HEK293 (cell line): ENCODE results near the gene VAV2.

Source experiments
- CTCF ChIA-PET: fragments of 350-600 bp; formaldehyde crosslinking; extraction: SDS; loops from one replicate; lab custom pipeline; 2021; ENCODE audit warnings: antibody characterized with exemption; lab: Yijun Ruan, JAX
- POLR2A ChIA-PET: fragments of 300-600 bp; formaldehyde crosslinking; extraction: SDS; loops from one replicate; lab custom pipeline; 2020; ENCODE audit warnings: antibody characterized with exemption, inconsistent platforms; lab: Yijun Ruan, JAX
- H3K27ac ChIP-seq: fragments of 200-500 bp; sonication (Bioruptor generic); 2 replicates; pipeline ENCODE4 v1.5.1; 2014; ENCODE audit warnings: low read depth, low read length, control low read depth, inconsistent platforms; ENCODE audit errors: extremely low read depth
- H3K36me3 ChIP-seq, 2 experiments: fragments of 200-500 bp in 1 of 2; sonication (Bioruptor generic) in 1 of 2; 1 replicate in 1 of 2; 2 replicates in 1 of 2; pipeline ENCODE4 v1.5.1; 2014 to 2017; ENCODE audit warnings: inconsistent platforms in 2 of 2, low read length in 2 of 2; ENCODE audit not compliant: control insufficient read depth in 2 of 2, insufficient read depth in 1 of 2
- H3K4me1 ChIP-seq: fragments of 200-500 bp; sonication (Bioruptor generic); 2 replicates; pipeline ENCODE4 v1.5.1; 2014; ENCODE audit warnings: mild to moderate bottlenecking, low read length, inconsistent platforms; ENCODE audit not compliant: control insufficient read depth, insufficient read depth
- H3K4me3 ChIP-seq: 2 replicates; pipeline ENCODE4 v1.5.1; 2011; ENCODE audit warnings: low read depth, mild to moderate bottlenecking, control low read depth, low read length, moderate library complexity
- H3K9me3 ChIP-seq: fragments of 200-500 bp; sonication (Bioruptor generic); 2 replicates; pipeline ENCODE4 v1.5.1; 2014; ENCODE audit warnings: low read depth, low read length, inconsistent platforms; ENCODE audit not compliant: control insufficient read depth, insufficient read depth
- HOXC10 ChIP-seq: sonication (generic); formaldehyde crosslinking; IDR thresholded peaks from 2 replicates; pipeline ENCODE4 v1.8.1; 2023; ENCODE audit warnings: mild to moderate bottlenecking, missing genetic modification reagents
- HOXD13 ChIP-seq: sonication (generic); formaldehyde crosslinking; IDR thresholded peaks from 2 replicates; pipeline ENCODE4 v1.8.0; 2022; ENCODE audit warnings: missing genetic modification reagents, borderline replicate concordance
- IKZF3 ChIP-seq: fragments of 450-650 bp; IDR thresholded peaks from 2 replicates; pipeline ENCODE4 v1.5.0; 2018; ENCODE audit warnings: missing biosample characterization, mild to moderate bottlenecking, missing genetic modification characterization, moderate library complexity
- MZF1 ChIP-seq: fragments of 450-650 bp; formaldehyde crosslinking; IDR thresholded peaks from 2 replicates; pipeline ENCODE4 v1.5.1; 2017; ENCODE audit warnings: missing biosample characterization, missing genetic modification characterization, borderline replicate concordance
- ZNF133 ChIP-seq: fragments of 450-650 bp; formaldehyde crosslinking; IDR thresholded peaks from 2 replicates; pipeline ENCODE4 v1.5.1; 2016; ENCODE audit warnings: missing biosample characterization, missing genetic modification characterization
- ZNF211 ChIP-seq: fragments of 450-650 bp; formaldehyde crosslinking; IDR thresholded peaks from 2 replicates; pipeline ENCODE4 v1.5.1; 2016; ENCODE audit warnings: low read depth, missing biosample characterization, missing genetic modification characterization
- ZNF280D ChIP-seq: fragments of 450-650 bp; formaldehyde crosslinking; IDR thresholded peaks from 2 replicates; pipeline ENCODE4 v1.5.1; 2016; ENCODE audit warnings: missing biosample characterization, missing genetic modification characterization
- ZNF37A ChIP-seq: fragments of 450-650 bp; IDR thresholded peaks from 2 replicates; pipeline ENCODE4 v1.5.1; 2018; ENCODE audit warnings: missing biosample characterization, missing genetic modification characterization
- ZNF391 ChIP-seq: fragments of 450-650 bp; formaldehyde crosslinking; IDR thresholded peaks from 2 replicates; pipeline ENCODE4 v1.5.1; 2016; ENCODE audit warnings: low read depth, missing biosample characterization, missing genetic modification characterization, borderline replicate concordance
- ZNF423 ChIP-seq: fragments of 450-650 bp; formaldehyde crosslinking; IDR thresholded peaks from 2 replicates; pipeline ENCODE4 v1.5.1; 2016; ENCODE audit warnings: missing biosample characterization, missing genetic modification characterization
- ZNF544 ChIP-seq: fragments of 450-650 bp; formaldehyde crosslinking; IDR thresholded peaks from 2 replicates; pipeline ENCODE4 v1.5.0; 2017; ENCODE audit warnings: missing biosample characterization, missing genetic modification characterization
- ZNF558 ChIP-seq: fragments of 450-650 bp; formaldehyde crosslinking; IDR thresholded peaks from 2 replicates; pipeline ENCODE4 v1.5.1; 2016; ENCODE audit warnings: missing biosample characterization, missing genetic modification characterization
- ZNF580 ChIP-seq: fragments of 450-650 bp; formaldehyde crosslinking; IDR thresholded peaks from 2 replicates; pipeline ENCODE4 v1.5.1; 2016; ENCODE audit warnings: missing biosample characterization, missing genetic modification characterization
- ZNF654 ChIP-seq: fragments of 450-650 bp; formaldehyde crosslinking; IDR thresholded peaks from 2 replicates; pipeline ENCODE4 v1.5.1; 2016; ENCODE audit warnings: low read depth, missing biosample characterization, missing genetic modification characterization
- ZNF704 ChIP-seq: fragments of 450-650 bp; formaldehyde crosslinking; IDR thresholded peaks from 2 replicates; pipeline ENCODE4 v1.5.1; 2016; ENCODE audit warnings: missing biosample characterization, missing genetic modification characterization
- ZNF837 ChIP-seq: fragments of 450-650 bp; formaldehyde crosslinking; IDR thresholded peaks from 2 replicates; pipeline ENCODE4 v1.5.1; 2016; ENCODE audit warnings: missing biosample characterization, missing genetic modification characterization

Gene VAV2

GRCh38 chr9:133920471-133920870 is 71.7 kb downstream of the VAV2 start (continued):
- TF ChIP-seq ZNF704 (tag by site-specific recombination) (no peak), ZNF654 (tag by site-specific recombination) (no peak)

- ChIA-PET CTCF (no interaction called here), POLR2A (no interaction called here)
- no peak overlapping the region for H3K27ac ChIP-seq
- no peak overlapping the region for H3K4me3 ChIP-seq
- H3K4me1 ChIP-seq: no peaks in the 10 kb centered on the region
- H3K9me3 ChIP-seq: no peaks in the 10 kb centered on the region
- no peaks in the 10 kb centered on the region for H3K36me3 ChIP-seq
- no peak for TF ChIP-seq ZNF580 (tag by site-specific recombination)
- no peak for TF ChIP-seq ZNF423 (tag by site-specific recombination)
- no peak for TF ChIP-seq HOXD13 (CRISPR knock-in tag)
- TF ChIP-seq ZNF654 (tag by site-specific recombination): no peak
- TF ChIP-seq ZNF280D (tag by site-specific recombination): no peak
- no peak for TF ChIP-seq MZF1 (tag by site-specific recombination)
- no peak for TF ChIP-seq IKZF3 (tag by site-specific recombination)
- TF ChIP-seq ZNF391: no peak
- no peak for TF ChIP-seq ZNF133 (tag by site-specific recombination)
- TF ChIP-seq HOXC10: no peak
- TF ChIP-seq ZNF37A (tag by site-specific recombination): no peak
- no peak for TF ChIP-seq ZNF837
- no peak for TF ChIP-seq ZNF558
Measured at GRCh38 chr9:133919253-133920115, 72.6 kb downstream of the VAV2 start.

- TF ChIP-seq ZNF544 (tag by site-specific recombination) (no peak), ZNF211 (tag by site-specific recombination) (no peak)
- CTCF ChIA-PET: no interaction called here
- Histone ChIP-seq H3K4me3 (no peak overlapping the region), H3K9me3 (no peaks in the 10 kb centered on the region), H3K4me1 (no peaks in the 10 kb centered on the region), H3K27ac (no peak overlapping the region), H3K36me3 (no peaks in the 10 kb centered on the region)
- POLR2A ChIA-PET: no interaction called here
Measured at GRCh38 chr9:133918111-133918813, 73.9 kb downstream of the VAV2 start.
